Prostate gland (tissue), 2 donors: ENCODE results near the gene DEFB127. TPM values are rescaled to one million over a fixed set of nuclear protein-coding genes. Genes with fewer than 3 reads are reported as not detected.

Experiments used
- DNase-seq: peaks from one replicate; pipeline ENCODE4 v3.0.0-alpha.2; 2019; ENCODE audit warnings: low spot score
- H3K27ac ChIP-seq, 2 donors: fragments of 200-600 bp; sonication (generic); 2 replicates each; pipeline ENCODE4 v1.5.1; 2017 to 2019
- H3K27me3 ChIP-seq: fragments of 200-600 bp; sonication (generic); replicated peaks from 2 replicates; pipeline ENCODE4 v1.5.1; 2019; ENCODE audit not compliant: insufficient read depth
- H3K36me3 ChIP-seq, 2 donors: fragments of 200-600 bp; sonication (generic); 1 replicate in 1 of 2; 2 replicates in 1 of 2; pipeline versions ENCODE4 v1.5.1 to v1.8.1; 2017 to 2019
- H3K4me1 ChIP-seq: fragments of 200-600 bp; sonication (generic); replicated peaks from 2 replicates; pipeline ENCODE4 v1.5.1; 2019
- H3K4me3 ChIP-seq, 2 donors: fragments of 200-600 bp; sonication (generic); 2 replicates each; pipeline ENCODE4 v1.5.1; 2017 to 2019
- H3K9me3 ChIP-seq: fragments of 200-600 bp; sonication (generic); 2 replicates; pipeline ENCODE4 v1.5.1; 2017
- POLR2A ChIP-seq: fragments of 450-650 bp; IDR thresholded peaks from one replicate; pipeline ENCODE4 v1.6.1; 2016; ENCODE audit warnings: antibody characterized with exemption, mild to moderate bottlenecking
- POLR2AphosphoS5 ChIP-seq: sonication (generic); formaldehyde crosslinking; IDR thresholded peaks from one replicate; pipeline ENCODE4 v1.6.1; 2017; ENCODE audit warnings: antibody characterized with exemption
- WGBS: methylation state at CpG from one replicate; pipeline ENCODE4 v1.1.5; 2018; 5-methylcytosine and 5-hydroxymethylcytosine counted together
- intact Hi-C: fragments of 100-400 bp; cut with DNase I; formaldehyde crosslinking; loops from one replicate; pipeline ENCODE4 v1.14.2; 2022
- total RNA-seq, 2 donors: library from RNA; depleted of rRNA; stranded (reverse); fragments of >200 nt; gene quantifications; one replicate each; pipeline ENCODE4 v1.1.0, GENCODE V29; 2016
- TF ChIP-seq, protein P1 (sequence below), 4 experiments: fragments of 200-600 bp in 2 of 4; fragments of 450-650 bp in 2 of 4; sonication (generic) in 2 of 4; IDR thresholded peaks; 1 replicate in 3 of 4; 2 replicates in 1 of 4; pipeline ENCODE4 v1.5.1; 2016 to 2019; ENCODE audit warnings: antibody characterized with exemption in 4 of 4, mild to moderate bottlenecking in 2 of 4, moderate library complexity in 2 of 4

Gene DEFB127
- total RNA-seq, 2 donors from 2014 or later, result not detected

DNA sequence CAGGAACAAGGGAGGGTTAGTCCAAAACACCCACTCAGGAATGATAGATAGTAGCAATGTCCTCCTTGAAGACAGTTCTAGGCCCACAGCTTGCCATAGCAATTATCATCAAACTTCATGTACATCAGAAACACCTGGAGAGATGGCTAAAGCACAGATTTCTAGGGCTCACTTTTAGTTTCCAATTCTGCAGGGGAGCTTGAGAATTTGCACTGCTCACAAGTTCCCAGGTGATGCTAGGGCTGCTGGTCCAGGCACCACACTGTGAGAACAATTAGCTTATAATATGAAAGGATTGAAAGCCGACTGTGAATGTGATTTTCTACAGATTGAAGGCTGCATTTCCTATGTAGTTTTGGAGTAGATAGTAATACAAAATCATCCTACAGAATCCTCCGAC lies 11.4 kb upstream of the DEFB127 start:
- Histone ChIP-seq H3K36me3 (no peaks in the 10 kb centered on the region), H3K27me3 (no peaks in the 10 kb centered on the region), H3K9me3 (no peaks in the 10 kb centered on the region), H3K4me3 (no peak overlapping the region), H3K4me1 (no peaks in the 10 kb centered on the region), H3K27ac (no peak overlapping the region)
- 73% methylated on average over 2 of the region's 2 CpGs for WGBS
- intact Hi-C loops, result no loop called here
- TF ChIP-seq POLR2A, result no peak
- no peak for TF ChIP-seq POLR2AphosphoS5
- TF ChIP-seq, protein P1, sequence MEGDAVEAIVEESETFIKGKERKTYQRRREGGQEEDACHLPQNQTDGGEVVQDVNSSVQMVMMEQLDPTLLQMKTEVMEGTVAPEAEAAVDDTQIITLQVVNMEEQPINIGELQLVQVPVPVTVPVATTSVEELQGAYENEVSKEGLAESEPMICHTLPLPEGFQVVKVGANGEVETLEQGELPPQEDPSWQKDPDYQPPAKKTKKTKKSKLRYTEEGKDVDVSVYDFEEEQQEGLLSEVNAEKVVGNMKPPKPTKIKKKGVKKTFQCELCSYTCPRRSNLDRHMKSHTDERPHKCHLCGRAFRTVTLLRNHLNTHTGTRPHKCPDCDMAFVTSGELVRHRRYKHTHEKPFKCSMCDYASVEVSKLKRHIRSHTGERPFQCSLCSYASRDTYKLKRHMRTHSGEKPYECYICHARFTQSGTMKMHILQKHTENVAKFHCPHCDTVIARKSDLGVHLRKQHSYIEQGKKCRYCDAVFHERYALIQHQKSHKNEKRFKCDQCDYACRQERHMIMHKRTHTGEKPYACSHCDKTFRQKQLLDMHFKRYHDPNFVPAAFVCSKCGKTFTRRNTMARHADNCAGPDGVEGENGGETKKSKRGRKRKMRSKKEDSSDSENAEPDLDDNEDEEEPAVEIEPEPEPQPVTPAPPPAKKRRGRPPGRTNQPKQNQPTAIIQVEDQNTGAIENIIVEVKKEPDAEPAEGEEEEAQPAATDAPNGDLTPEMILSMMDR (IDR thresholded peaks at IDR 0.05), result no peak
- DNase-seq, result no peak

DNA sequence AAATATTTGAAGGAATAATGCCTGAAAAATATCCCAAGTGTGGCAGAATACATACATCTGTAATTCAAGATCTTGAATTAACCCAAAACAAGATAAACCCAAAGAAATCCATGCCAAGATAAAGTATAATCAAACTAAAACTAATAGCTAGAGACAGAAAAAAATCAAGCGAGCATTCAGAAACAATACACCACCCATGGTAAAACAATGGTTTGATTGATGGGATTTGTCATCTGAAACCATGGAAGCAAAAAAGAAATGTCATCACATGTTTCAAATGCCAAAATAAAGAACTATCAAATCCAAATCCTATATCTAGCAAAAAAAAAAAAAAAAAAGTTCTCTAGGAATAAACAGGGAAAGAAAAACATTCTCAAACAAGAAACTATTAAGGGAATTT lies 5.1 kb upstream of the DEFB127 start:
- no peak for TF ChIP-seq POLR2A
- TF ChIP-seq POLR2AphosphoS5, result no peak
- WGBS, result 82% methylated on average over 1 of the region's 1 CpG
- Histone ChIP-seq H3K9me3 (no peaks in the 10 kb centered on the region), H3K36me3 (no peaks in the 10 kb centered on the region), H3K27me3 (no peaks in the 10 kb centered on the region), H3K4me1 (no peaks in the 10 kb centered on the region), H3K27ac (no peak overlapping the region), H3K4me3 (no peak overlapping the region)
- intact Hi-C loops, result no loop called here
- DNase-seq, result no peak

DNA sequence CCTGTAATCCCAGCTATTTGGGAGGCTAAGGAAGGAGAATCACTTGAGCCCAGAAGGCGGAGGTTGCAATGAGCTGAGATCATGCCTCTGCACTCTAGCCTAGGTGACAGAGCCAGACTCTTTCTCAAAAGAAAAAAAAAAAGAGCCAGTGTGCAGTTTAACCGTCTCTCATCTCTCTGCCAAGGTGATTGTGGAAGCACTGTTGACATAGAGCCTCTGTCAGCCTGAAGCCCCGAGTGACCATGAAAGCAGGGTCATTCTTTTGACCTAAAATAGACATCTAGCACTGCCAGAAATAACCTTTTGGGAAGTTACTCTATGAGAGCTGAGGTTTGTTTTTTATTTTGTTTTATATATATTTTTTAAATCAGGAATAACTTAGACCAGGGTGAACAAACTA lies 7.4 kb downstream of the DEFB127 start:
- H3K4me3 ChIP-seq, result no peak overlapping the region
- WGBS, result 41% methylated on average over 3 of the region's 3 CpGs

DNA sequence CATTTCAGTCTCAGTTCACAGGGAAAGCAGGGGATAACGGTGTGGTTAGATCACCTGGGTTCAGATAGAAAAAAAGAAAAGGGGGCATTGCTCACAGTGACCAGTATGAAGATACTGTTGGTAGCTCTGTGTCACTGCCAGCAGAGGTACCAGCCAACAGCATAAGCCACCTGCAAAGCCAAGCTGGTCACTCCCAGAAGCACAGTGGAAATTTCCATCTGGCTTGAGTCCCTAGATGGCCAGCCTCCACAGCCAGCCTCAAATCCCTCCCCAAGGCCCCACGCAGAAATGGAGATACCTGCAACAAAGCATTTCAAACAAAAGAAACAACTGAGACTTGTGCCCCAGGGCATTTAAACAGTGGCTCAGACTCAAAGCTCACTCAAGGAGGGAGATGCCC lies 11.6 kb downstream of the DEFB127 start:
- intact Hi-C loops, result no loop called here
- 61% methylated on average over 2 of the region's 2 CpGs for WGBS
- no peak for TF ChIP-seq POLR2A
- TF ChIP-seq, protein P1 (IDR thresholded peaks at IDR 0.05), result no peak
- TF ChIP-seq POLR2AphosphoS5, result no peak
- Histone ChIP-seq H3K27me3 (peaks cover 3% of the 10 kb centered on the region), H3K27ac (no peak overlapping the region), H3K36me3 (no peaks in the 10 kb centered on the region), H3K4me3 (no peak overlapping the region), H3K9me3 (no peaks in the 10 kb centered on the region), H3K4me1 (no peaks in the 10 kb centered on the region)
- no peak for DNase-seq

More for the DNA sequence above, 7.4 kb downstream of the DEFB127 start:
- Histone ChIP-seq H3K36me3 (no peaks in the 10 kb centered on the region), H3K4me1 (no peaks in the 10 kb centered on the region), H3K27me3 (peaks cover 3% of the 10 kb centered on the region), H3K9me3 (no peaks in the 10 kb centered on the region), H3K27ac (no peak overlapping the region)
- DNase-seq, result no peak
- intact Hi-C loops, result no loop called here
- no peak for TF ChIP-seq POLR2AphosphoS5
- TF ChIP-seq, protein P1 (IDR thresholded peaks at IDR 0.05), result no peak
- TF ChIP-seq POLR2A, result no peak

DNA sequence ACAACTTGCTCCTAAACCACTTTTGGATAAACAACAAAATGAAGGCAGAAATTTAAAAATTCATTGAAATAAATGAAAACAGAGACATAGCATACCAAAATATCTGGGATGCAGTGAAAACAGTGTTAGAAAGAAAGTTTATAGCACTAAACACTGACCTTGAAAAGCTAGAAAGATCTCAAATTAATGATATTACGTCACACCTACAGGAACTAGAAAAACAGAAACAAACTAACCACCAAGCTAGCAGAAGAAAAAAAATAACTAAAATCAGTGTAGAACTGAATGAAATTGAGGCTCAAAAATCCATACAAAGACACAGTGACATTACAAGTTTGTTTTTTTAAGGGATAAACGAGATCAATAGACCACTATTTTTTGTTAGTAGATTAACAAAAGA lies 27.0 kb downstream of the DEFB127 start:
- H3K36me3 ChIP-seq, result no peaks in the 10 kb centered on the region
- H3K4me3 ChIP-seq, result no peak overlapping the region
- intact Hi-C loops, result no loop called here
- TF ChIP-seq POLR2AphosphoS5 (no peak), POLR2A (no peak)
- TF ChIP-seq, protein P1 (IDR thresholded peaks at IDR 0.05), result no peak
- no peaks in the 10 kb centered on the region for H3K9me3 ChIP-seq
- H3K27me3 ChIP-seq, result no peaks in the 10 kb centered on the region
- no peak overlapping the region for H3K27ac ChIP-seq
- H3K4me1 ChIP-seq, result no peaks in the 10 kb centered on the region
- WGBS, result 74% methylated on average over 2 of the region's 2 CpGs
- DNase-seq, result no peak
